GM12801 (cell line): ENCODE data around the gene MAGT1.

Experiments
- CTCF ChIP-seq: IDR thresholded peaks from one replicate; pipeline ENCODE4 v1.5.1; 2011; ENCODE audit warnings: control low read depth; ENCODE audit not compliant: insufficient read length; ENCODE audit errors: extremely low read depth

Gene MAGT1

GRCh38 chrX:77795124-77795523 lies 100.1 kb downstream of the MAGT1 start:
- no peak for TF ChIP-seq CTCF

- TF ChIP-seq CTCF = no peak
These were observed 101.3 kb downstream of the MAGT1 start for GRCh38 chrX:77793946-77794345.

- TF ChIP-seq CTCF = no peak
These were observed 107.2 kb downstream of the MAGT1 start for GRCh38 chrX:77788050-77788449.

- no peak for TF ChIP-seq CTCF
These were observed 108.9 kb downstream of the MAGT1 start for GRCh38 chrX:77786365-77786680.

- no peak for TF ChIP-seq CTCF
These were observed 109.5 kb downstream of the MAGT1 start, which contains the start of gene ATRX for GRCh38 chrX:77785486-77786364. Gene ATRX (minus strand): TSS chrX:77786216. CDS start chrX:77786001, 215 bp downstream.

GRCh38 chrX:77779695-77780094 lies 115.5 kb downstream of the MAGT1 start:
- no peak for TF ChIP-seq CTCF

GRCh38 chrX:77776659-77777058 lies 118.6 kb downstream of the MAGT1 start:
- no peak for TF ChIP-seq CTCF
